Liver (tissue), 9 donors: ENCODE measurements around the gene ENTREP3. TPM values are rescaled to one million over a fixed set of nuclear protein-coding genes. Genes with fewer than 3 reads are reported as not detected.

ENCODE experiments used
- DNase-seq: peaks from one replicate; pipeline ENCODE4 v3.0.0-alpha.2; 2017; ENCODE audit warnings: low spot score
- H3K27ac ChIP-seq, 2 donors: one replicate each; pipeline ENCODE4 v1.7.0; 2013; ENCODE audit warnings: inconsistent platforms in 2 of 2, low read length in 2 of 2, control low read depth in 1 of 2, low read depth in 1 of 2, mild to moderate bottlenecking in 1 of 2
- H3K27me3 ChIP-seq, 4 donors: one replicate each; pipeline versions ENCODE4 v1.6.1 to v1.7.0; 2013; ENCODE audit warnings: low read length in 3 of 4, inconsistent platforms in 1 of 4, mild to moderate bottlenecking in 1 of 4, moderate library complexity in 1 of 4; ENCODE audit not compliant: control insufficient read depth in 4 of 4, insufficient read depth in 4 of 4
- H3K36me3 ChIP-seq, 4 donors: one replicate each; pipeline versions ENCODE4 v1.6.1 to v1.7.0; 2013; ENCODE audit warnings: low read length in 3 of 4, mild to moderate bottlenecking in 3 of 4, low read depth in 1 of 4, moderate library complexity in 1 of 4; ENCODE audit not compliant: control insufficient read depth in 4 of 4, insufficient read depth in 3 of 4
- H3K4me1 ChIP-seq, 4 donors: one replicate each; pipeline versions ENCODE4 v1.6.1 to v1.7.0; 2013; ENCODE audit warnings: low read length in 3 of 4, mild to moderate bottlenecking in 3 of 4, moderate library complexity in 1 of 4; ENCODE audit not compliant: control insufficient read depth in 4 of 4, insufficient read depth in 4 of 4
- H3K4me3 ChIP-seq, 3 donors: one replicate each; pipeline versions ENCODE4 v1.6.1 to v1.7.0; 2013; ENCODE audit warnings: low read length in 3 of 3, control low read depth in 1 of 3, low read depth in 1 of 3, mild to moderate bottlenecking in 1 of 3
- H3K9ac ChIP-seq, 2 donors: one replicate each; pipeline ENCODE4 v1.7.0; 2013; ENCODE audit warnings: low read length in 2 of 2, mild to moderate bottlenecking in 2 of 2, moderate library complexity in 2 of 2, control low read depth in 1 of 2, low read depth in 1 of 2
- H3K9me3 ChIP-seq, 4 donors: one replicate each; pipeline versions ENCODE4 v1.6.1 to v1.7.0; 2013; ENCODE audit warnings: low read length in 3 of 4; ENCODE audit not compliant: control insufficient read depth in 4 of 4
- ATF3 ChIP-seq: IDR thresholded peaks from 2 replicates; pipeline ENCODE4 v1.6.1; 2016; ENCODE audit warnings: antibody characterized with exemption
- CTCF ChIP-seq: fragments of 150-350 bp; IDR thresholded peaks from 2 replicates; pipeline ENCODE4 v1.5.1; 2017; ENCODE audit warnings: improper control_type of control experiment, low read depth, low read length; ENCODE audit not compliant: missing input control
- EGR1 ChIP-seq, 2 donors: IDR thresholded peaks; 2 replicates each; pipeline ENCODE4 v1.6.1; 2016 to 2018; ENCODE audit warnings: antibody characterized with exemption in 2 of 2, low read depth in 2 of 2
- FOXA1 ChIP-seq: IDR thresholded peaks from 2 replicates; pipeline ENCODE4 v1.6.1; 2016; ENCODE audit warnings: antibody characterized with exemption
- GABPA ChIP-seq, 2 donors: IDR thresholded peaks in 1 of 2; conservative IDR thresholded peaks in 1 of 2; 2 replicates each; pipeline ENCODE4 v1.6.1; 2016; ENCODE audit warnings: antibody characterized with exemption in 2 of 2, mild to moderate bottlenecking in 1 of 2, moderate library complexity in 1 of 2
- HNF4A ChIP-seq, 2 donors: conservative IDR thresholded peaks; 2 replicates each; pipeline ENCODE4 v1.6.1; 2016; ENCODE audit warnings: antibody characterized with exemption in 2 of 2, mild to moderate bottlenecking in 2 of 2
- HNF4G ChIP-seq: IDR thresholded peaks from 2 replicates; pipeline ENCODE4 v1.6.1; 2016; ENCODE audit warnings: antibody characterized with exemption
- JUND ChIP-seq, 2 donors: IDR thresholded peaks; 2 replicates each; pipeline ENCODE4 v1.6.1; 2016; ENCODE audit warnings: antibody characterized with exemption in 2 of 2
- MAX ChIP-seq: IDR thresholded peaks from 2 replicates; pipeline ENCODE4 v1.6.1; 2016; ENCODE audit warnings: antibody characterized with exemption
- NR2F2 ChIP-seq: IDR thresholded peaks from 2 replicates; pipeline ENCODE4 v1.6.1; 2016; ENCODE audit warnings: antibody characterized with exemption
- RAD21 ChIP-seq, 2 donors: IDR thresholded peaks; 2 replicates each; pipeline ENCODE4 v1.6.1; 2016; ENCODE audit warnings: antibody characterized with exemption in 2 of 2, mild to moderate bottlenecking in 2 of 2
- REST ChIP-seq: IDR thresholded peaks from 2 replicates; pipeline ENCODE4 v1.6.1; 2016; ENCODE audit warnings: antibody characterized with exemption, mild to moderate bottlenecking
- RXRA ChIP-seq, 2 donors: IDR thresholded peaks; 2 replicates each; pipeline ENCODE4 v1.6.1; 2017 to 2018; ENCODE audit warnings: antibody characterized with exemption in 2 of 2, mild to moderate bottlenecking in 1 of 2
- SP1 ChIP-seq: IDR thresholded peaks from 2 replicates; pipeline ENCODE4 v1.6.1; 2018; ENCODE audit warnings: antibody characterized with exemption, mild to moderate bottlenecking
- TAF1 ChIP-seq: conservative IDR thresholded peaks from 2 replicates; pipeline ENCODE4 v1.6.1; 2016; ENCODE audit warnings: antibody characterized with exemption, mild to moderate bottlenecking
- YY1 ChIP-seq: IDR thresholded peaks from 2 replicates; pipeline ENCODE4 v1.6.1; 2016; ENCODE audit warnings: antibody characterized with exemption, mild to moderate bottlenecking
- ZBTB33 ChIP-seq: IDR thresholded peaks from 2 replicates; pipeline ENCODE4 v1.6.1; 2016; ENCODE audit warnings: antibody characterized with exemption
- WGBS: extraction: QIAGEN DNeasy Blood & Tissue Kit; methylation state at CpG from one replicate; pipeline ENCODE4 v1.1.7; 2013; 5-methylcytosine and 5-hydroxymethylcytosine counted together
- polyA plus RNA-seq, 2 donors: library from polyadenylated mRNA; stranded (reverse) in 1 of 2; unstranded in 1 of 2; fragments of 200-250 nt in 1 of 2; fragments of >200 nt in 1 of 2; fragmentation: Nextera tagmentation in 1 of 2; extraction: Ambion mirVana in 1 of 2; gene quantifications; one replicate each; pipeline versions ENCODE4 v1.2.1 to v1.2.3, GENCODE V29; 2013 to 2015
- total RNA-seq, 2 donors: library from RNA; depleted of rRNA; stranded (reverse); fragments of >200 nt; gene quantifications; one replicate each; pipeline ENCODE4 v1.2.3, GENCODE V29; 2014
- donor health status: healthy.
- donor health status: healthy.
- donor health status: healthy.
- donor health status: healthy.
- donor health status: healthy.

ENTREP3 gene
- total and polyA plus RNA-seq, 4 donors, result 2.8 to 7.9 (median 3.5) TPM

- TF ChIP-seq ZBTB33, result no peak
Observed at GRCh38 chr1:155277902-155278688, 22.8 kb upstream of the ENTREP3 start (continued).

GRCh38 chr1:155277070-155277901 is 22.0 kb upstream of the ENTREP3 start, which contains the start of gene HCN3:
Gene HCN3, plus strand, starts transcription at chr1:155277463. Its CDS starts 128 bp downstream, at chr1:155277591.
- Histone ChIP-seq H3K27ac (peak within 1 kb of the TSS; percentile 27 to 38), H3K36me3 (no peaks in the 10 kb centered on the region), H3K4me1 (peaks cover 8 to 30% (median 24%) of the 10 kb centered on the region in 4 donors), H3K9ac (peak within 1 kb of the TSS in 1 of 2 donors; percentile 7), H3K9me3 (no peaks in the 10 kb centered on the region), H3K27me3 (no peaks in the 10 kb centered on the region), H3K4me3 (peak within 1 kb of the TSS; percentile 55 to 84 (median 82))
- WGBS, result 1% methylated on average over 68 of the region's 68 CpGs
- TF ChIP-seq NR2F2, result no peak
- TF ChIP-seq CTCF, result peak; percentile 63
- peak; percentile 58 for TF ChIP-seq SP1
- TF ChIP-seq MAX, result no peak
- TF ChIP-seq ATF3, result no peak
- TF ChIP-seq GABPA (IDR thresholded peaks at IDR 0.05 in 1 of 2, conservative IDR thresholded peaks at IDR 0.05 in 1 of 2), result no peak
- no peak for TF ChIP-seq HNF4G
- no peak for TF ChIP-seq FOXA1
- TF ChIP-seq REST, result peak; percentile 59
- no peak for TF ChIP-seq HNF4A (conservative IDR thresholded peaks at IDR 0.05)
- TF ChIP-seq ZBTB33, result no peak
- TF ChIP-seq EGR1 (IDR thresholded peaks at IDR 0.05; ENCODE audit: low read depth in 2 of 2), result no peak
- peak; percentile 22 to 52 for TF ChIP-seq RXRA (IDR thresholded peaks at IDR 0.05)
- no peak for TF ChIP-seq JUND (IDR thresholded peaks at IDR 0.05)
- peak; percentile 34 to 47 for TF ChIP-seq RAD21 (IDR thresholded peaks at IDR 0.05)
- no peak for TF ChIP-seq YY1
- TF ChIP-seq TAF1, result no peak
- DNase-seq, result peak; percentile 99
